Measurements from ENCODE around the gene RAC3. TPM values are rescaled to one million over a fixed set of nuclear protein-coding genes. Genes with fewer than 3 reads are reported as not detected.
"Not testable (repeated sequence)": the region's sequence is repeated elsewhere in the genome, so short reads cannot be mapped to it uniquely, and the experiment has no call there.

Gene RAC3
- total and polyA plus RNA-seq, 7 donors: 0.60 to 11.8 (median 2.8) TPM

- no peak for DNase-seq
- Histone ChIP-seq H3K4me1 (peaks cover 3 to 21% (median 16%) of the 10 kb centered on the region in 4 donors), H3K36me3 (no peaks in the 10 kb centered on the region), H3K9me3 (no peaks in the 10 kb centered on the region), H3K4me3 (peak overlapping the region; percentile 58 to 77 (median 65)), H3K27ac (peak overlapping the region; percentile 93 to 98 (median 98)), H3K27me3 (peaks cover 0 to 11% (median 7%) of the 10 kb centered on the region in 3 donors)
- WGBS, 2 donors: 5 to 10% methylated on average over 10 of the region's 10 CpGs
- peak in 1 of 4 donors; percentile 27 for TF ChIP-seq EP300 (IDR thresholded peaks at IDR 0.05)
- TF ChIP-seq POLR2A (IDR thresholded peaks at IDR 0.05): no peak
- no peak for TF ChIP-seq CTCF (IDR thresholded peaks at IDR 0.05)
- intact Hi-C loops (cut with DNase I): loop anchor here (2.0 kb wide), 1 partner anchor 61 kb away; the partner anchor contains the start of gene FASN
Observed at GRCh38 chr17:82037889-82038195, 6.4 kb downstream of the RAC3 start.

DNA sequence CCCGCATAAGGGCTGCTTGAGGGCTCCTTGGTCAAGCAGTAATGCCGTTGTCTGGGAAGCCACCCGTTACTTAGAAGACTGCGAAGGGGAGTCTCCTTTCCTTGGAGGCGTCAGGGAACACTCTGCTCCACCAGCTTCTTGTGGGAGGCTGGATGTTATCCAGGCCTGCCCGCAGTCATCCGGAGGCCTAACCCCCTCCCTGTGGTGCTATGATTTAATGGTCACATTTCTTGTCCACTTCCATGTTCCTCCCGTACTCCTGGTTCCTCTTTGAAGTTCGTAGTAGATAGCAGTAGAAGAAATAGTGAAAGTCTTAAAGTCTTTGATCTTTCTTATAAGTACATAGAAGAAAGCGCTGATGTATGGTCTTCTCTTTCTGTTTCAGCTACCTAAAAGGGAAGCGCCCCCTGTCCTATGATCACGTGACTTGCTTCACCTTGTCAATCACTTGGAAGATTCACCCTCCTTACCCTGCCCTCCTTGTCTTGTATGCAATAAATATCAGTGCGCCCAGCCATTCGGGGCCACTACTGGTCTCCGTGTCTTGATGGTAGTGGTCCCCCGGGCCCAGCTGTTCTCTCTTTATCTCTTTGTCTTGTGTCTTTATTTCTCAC is 7.4 kb downstream of the RAC3 start:
- H3K27me3 ChIP-seq; DNase-seq; H3K9me3 ChIP-seq; H3K36me3 ChIP-seq; H3K27ac ChIP-seq; H3K4me3 ChIP-seq; intact Hi-C loops (cut with DNase I): not testable (repeated sequence)
- peaks cover 3 to 21% (median 16%) of the 10 kb centered on the region in 4 donors for H3K4me1 ChIP-seq
- 85 to 90% methylated on average over 16 of the region's 16 CpGs for WGBS, 2 donors

DNA sequence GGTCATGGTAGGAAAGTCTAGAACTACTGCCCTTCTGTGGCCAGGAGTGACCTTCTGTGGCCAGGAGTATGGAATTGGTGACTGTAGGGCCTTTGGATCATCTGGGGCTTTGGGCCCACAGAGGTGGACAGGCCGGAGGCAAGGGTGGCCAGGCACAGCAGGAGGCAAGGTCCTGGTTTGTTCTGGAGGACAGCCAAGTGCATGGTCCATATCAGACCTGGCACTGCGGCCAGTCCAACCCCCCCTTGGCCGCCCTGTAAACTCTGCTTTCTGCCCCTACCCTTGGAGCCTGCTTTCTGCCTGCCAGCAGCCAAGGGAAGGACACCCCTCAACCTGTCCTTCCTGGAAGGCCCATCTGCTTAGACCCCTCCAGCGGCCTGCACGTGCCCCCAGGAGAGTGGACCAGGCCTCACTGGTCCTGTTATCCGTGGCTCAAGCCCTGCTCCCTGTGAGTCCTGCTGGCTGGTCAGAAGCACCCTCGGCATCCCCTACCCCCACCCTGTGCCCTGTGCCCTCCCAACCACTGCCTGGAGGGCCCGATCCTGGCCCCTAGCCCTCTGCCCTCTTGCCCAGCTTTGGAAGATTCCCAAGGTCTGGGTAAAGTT is 8.3 kb downstream of the RAC3 start:
- Histone ChIP-seq H3K4me3 (no peak overlapping the region), H3K27ac (no peak overlapping the region), H3K36me3 (no peaks in the 10 kb centered on the region), H3K9me3 (no peaks in the 10 kb centered on the region), H3K4me1 (peaks cover 3 to 21% (median 16%) of the 10 kb centered on the region in 4 donors), H3K27me3 (no peaks in the 10 kb centered on the region)
- 92 to 94% methylated on average over 8 of the region's 8 CpGs for WGBS, 2 donors
- TF ChIP-seq EP300 (IDR thresholded peaks at IDR 0.05) (no peak), POLR2AphosphoS5 (IDR thresholded peaks at IDR 0.05) (no peak), CTCF (IDR thresholded peaks at IDR 0.05) (no peak), POLR2A (IDR thresholded peaks at IDR 0.05) (no peak)
- intact Hi-C loops (cut with DNase I): no loop called here
- no peak for DNase-seq

DNA sequence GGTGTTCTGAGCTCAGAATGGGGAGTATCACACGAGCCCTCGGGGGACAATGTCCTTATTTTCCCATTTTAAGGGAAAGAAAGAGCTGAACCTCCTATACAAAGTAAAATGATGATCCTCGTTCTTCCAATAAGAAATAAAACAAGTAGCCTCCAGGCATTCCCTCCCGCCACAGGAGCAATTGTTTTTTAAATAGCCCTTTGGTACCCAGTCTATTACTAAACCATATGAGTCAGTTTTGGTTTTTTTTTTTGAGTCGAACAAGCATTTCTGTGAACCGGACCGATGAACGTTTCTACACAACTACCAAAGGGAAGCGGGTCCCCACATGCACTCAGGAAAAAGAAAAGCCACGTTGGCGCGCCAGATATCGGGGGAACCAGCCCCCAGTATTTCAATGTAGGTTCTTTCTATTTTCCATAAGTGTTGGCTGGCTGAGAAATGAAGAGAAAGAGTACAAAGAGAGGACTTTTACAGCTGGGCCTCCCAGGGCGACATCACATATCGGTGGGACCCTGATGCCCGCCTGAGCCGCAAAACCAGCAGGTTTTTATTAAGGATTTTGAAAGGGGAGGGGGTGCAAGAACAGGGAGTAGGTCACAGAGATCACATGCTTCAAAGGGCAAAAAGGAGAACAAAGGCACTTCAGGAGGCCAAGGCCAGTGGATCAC is 9.8 kb downstream of the RAC3 start:
- intact Hi-C loops (cut with DNase I): no loop called here
- no peak overlapping the region for H3K4me3 ChIP-seq
- no peaks in the 10 kb centered on the region for H3K27me3 ChIP-seq
- 84 to 89% methylated on average over 17 of the region's 17 CpGs for WGBS, 2 donors
- H3K36me3 ChIP-seq: no peaks in the 10 kb centered on the region
- TF ChIP-seq POLR2AphosphoS5 (IDR thresholded peaks at IDR 0.05) (no peak), EP300 (IDR thresholded peaks at IDR 0.05) (no peak), CTCF (IDR thresholded peaks at IDR 0.05) (no peak), POLR2A (IDR thresholded peaks at IDR 0.05) (no peak)
- no peak overlapping the region for H3K27ac ChIP-seq
- no peaks in the 10 kb centered on the region for H3K9me3 ChIP-seq
- peaks cover 3 to 14% (median 10%) of the 10 kb centered on the region in 4 donors for H3K4me1 ChIP-seq
- DNase-seq: no peak

DNA sequence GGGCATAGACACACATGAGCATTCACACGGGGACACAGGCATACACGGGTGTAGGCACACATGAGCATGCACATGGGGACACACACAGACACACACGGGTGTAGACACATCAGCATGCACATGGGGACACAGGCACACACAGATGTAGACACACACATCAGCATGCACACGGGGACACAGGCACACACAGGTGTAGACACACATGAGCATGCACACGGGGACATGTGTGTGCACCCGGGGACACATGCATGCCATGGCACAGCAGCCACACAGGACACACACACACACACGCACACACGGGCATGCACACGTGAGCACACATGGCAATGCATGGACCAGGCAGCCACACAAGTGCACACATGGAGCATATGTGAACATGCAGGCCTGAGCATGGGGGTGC is 11.2 kb downstream of the RAC3 start:
- no peak for TF ChIP-seq POLR2A (IDR thresholded peaks at IDR 0.05)
- no peak for TF ChIP-seq POLR2AphosphoS5 (IDR thresholded peaks at IDR 0.05)
- TF ChIP-seq EP300 (IDR thresholded peaks at IDR 0.05): no peak
- peaks cover 0 to 9% (median 2%) of the 10 kb centered on the region in 4 donors for H3K36me3 ChIP-seq
- intact Hi-C loops (cut with DNase I): no loop called here
- H3K9me3 ChIP-seq: no peaks in the 10 kb centered on the region
- no peak overlapping the region for H3K4me3 ChIP-seq
- no peak overlapping the region for H3K27ac ChIP-seq
- peaks cover 0 to 5% (median 2%) of the 10 kb centered on the region in 4 donors for H3K4me1 ChIP-seq
- no peak for DNase-seq
- 89 to 90% methylated on average over 9 of the region's 9 CpGs for WGBS, 2 donors
- H3K27me3 ChIP-seq: no peaks in the 10 kb centered on the region

Measured in sigmoid colon (tissue), 7 donors.